ENCODE data around the gene PKLR. TPM values are rescaled to one million over a fixed set of nuclear protein-coding genes. Genes with fewer than 3 reads are reported as not detected.
A peak's percentile ranks its signal among the peaks of the same experiment; 100 is the strongest.

PKLR gene
- total RNA-seq, 4 donors from 2014 or later = 0.13 to 1.7 (median 0.77) TPM

GRCh38 chr1:155327981-155328380 is 26.7 kb upstream of the PKLR start:
- DNase-seq (ENCODE audit: low spot score in 2 of 2) = peak in 1 of 2 donors; percentile 61
- intact Hi-C loops (cut with DNase I; ENCODE audit: low total_unique reads) = no loop called here
- 87 to 88% methylated on average over 4 of the region's 4 CpGs for WGBS, 2 donors
- H3K4me3 ChIP-seq (ENCODE audit: low read depth, poor library complexity, severe bottlenecking) = no peak overlapping the region
- TF ChIP-seq CTCF (IDR thresholded peaks at IDR 0.05) (no peak), POLR2A (IDR thresholded peaks at IDR 0.05) (no peak)

GRCh38 chr1:155326631-155327037 is 25.4 kb upstream of the PKLR start:
- intact Hi-C loops (cut with DNase I; ENCODE audit: low total_unique reads) = no loop called here
- TF ChIP-seq POLR2A (IDR thresholded peaks at IDR 0.05) = no peak
- no peak for TF ChIP-seq CTCF (IDR thresholded peaks at IDR 0.05)
- WGBS, 2 donors = 86 to 90% methylated on average over 3 of the region's 7 CpGs
- H3K4me3 ChIP-seq (ENCODE audit: low read depth, poor library complexity, severe bottlenecking) = no peak overlapping the region
- DNase-seq (ENCODE audit: low spot score in 2 of 2) = peak in 1 of 2 donors; percentile 78

- WGBS, 2 donors = 82 to 84% methylated on average over 6 of the region's 6 CpGs
- TF ChIP-seq POLR2A (IDR thresholded peaks at IDR 0.05) (no peak), CTCF (IDR thresholded peaks at IDR 0.05) (no peak)
- H3K4me3 ChIP-seq (ENCODE audit: low read depth, poor library complexity, severe bottlenecking) = no peak overlapping the region
- intact Hi-C loops (cut with DNase I; ENCODE audit: low total_unique reads) = no loop called here
- DNase-seq (ENCODE audit: low spot score in 2 of 2) = peak in 1 of 2 donors; percentile 79
Observed at GRCh38 chr1:155326020-155326526, 24.8 kb upstream of the PKLR start.

- WGBS, 2 donors = 33% methylated on average over 5 of the region's 6 CpGs; no CpG with 5 or more reads in 1 of the 2 donors
- H3K4me3 ChIP-seq (ENCODE audit: low read depth, poor library complexity, severe bottlenecking) = no peak overlapping the region
- no peak for TF ChIP-seq POLR2A (IDR thresholded peaks at IDR 0.05)
- TF ChIP-seq CTCF (IDR thresholded peaks at IDR 0.05) = no peak
- intact Hi-C loops (cut with DNase I; ENCODE audit: low total_unique reads) = no loop called here
- DNase-seq (ENCODE audit: low spot score in 2 of 2) = peak in 1 of 2 donors; percentile 84
Observed at GRCh38 chr1:155325603-155325893, 24.3 kb upstream of the PKLR start.

- peak overlapping the region; percentile 60 for H3K4me3 ChIP-seq (ENCODE audit: low read depth, poor library complexity, severe bottlenecking)
- TF ChIP-seq CTCF (IDR thresholded peaks at IDR 0.05) (no peak), POLR2A (IDR thresholded peaks at IDR 0.05) (no peak)
- WGBS, 2 donors = 3 to 14% methylated on average over 51 to 52 of the region's 59 CpGs
- peak; percentile 44 to 92 for DNase-seq (ENCODE audit: low spot score in 2 of 2)
- intact Hi-C loops (cut with DNase I; ENCODE audit: low total_unique reads) = loop anchor here (5.0 kb wide), 2 partner anchors 48 to 73 kb away; partner anchors contain the start of gene HCN3
Observed at GRCh38 chr1:155324717-155325602, 23.7 kb upstream of the PKLR start.

Measured in lower leg skin (tissue), 4 donors.